ENCODE results near the gene KRTAP1-3. TPM values are rescaled to one million over a fixed set of nuclear protein-coding genes. Genes with fewer than 3 reads are reported as not detected.

Gene KRTAP1-3
- total RNA-seq, 2 experiments from 2014 or later = not detected

DNA sequence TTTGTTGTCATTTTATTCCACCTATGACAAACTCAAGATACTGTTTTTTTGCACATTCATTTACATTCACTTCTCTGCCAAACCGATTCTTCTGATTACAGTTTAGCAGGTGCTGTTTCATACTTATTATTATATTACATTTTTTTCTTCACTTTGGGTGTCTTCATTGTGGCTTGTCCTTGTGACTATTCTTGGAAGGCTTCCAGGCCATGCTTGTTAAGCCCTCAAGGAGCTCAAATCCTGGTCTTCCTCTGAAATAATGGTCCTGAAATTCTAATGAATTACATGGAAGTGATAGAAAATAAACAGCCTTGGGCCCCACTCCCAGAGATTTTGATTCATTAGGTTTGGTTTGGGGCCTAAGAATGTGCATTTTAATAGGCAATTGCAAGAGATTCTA, 29.6 kb upstream of the KRTAP1-3 start:
- CTCF ChIA-PET = no interaction called here
- peaks cover 39% of the 10 kb centered on the region for H3K27me3 Mint-ChIP-seq
- Histone ChIP-seq H3K27me3 (ENCODE audit: control insufficient read depth in 1 of 2, insufficient read depth in 2 of 2, low read length in 2 of 2) (peaks cover 0 to 10% of the 10 kb centered on the region in 2 experiments), H3K27ac (ENCODE audit: low read depth in 1 of 2, low read length in 2 of 2) (no peak overlapping the region), H3K9me3 (ENCODE audit: control insufficient read depth in 1 of 2, insufficient read depth in 1 of 2, low read length in 2 of 2) (no peaks in the 10 kb centered on the region), H3K4me1 (ENCODE audit: insufficient read depth, low read length) (no peaks in the 10 kb centered on the region), H3K36me3 (ENCODE audit: insufficient read depth, low read length) (no peaks in the 10 kb centered on the region), H3K4me3 (ENCODE audit: low read length) (no peak overlapping the region)
- no peak overlapping the region for H3K27ac Mint-ChIP-seq
- intact Hi-C loops (cut with DNase I, micrococcal nuclease) = no loop called here
- ATAC-seq (ENCODE audit: poor library complexity) (no peak), DNase-seq (no peak)
- H3K9me3 Mint-ChIP-seq = no peaks in the 10 kb centered on the region
- POLR2A ChIA-PET = no interaction called here
- H3K36me3 Mint-ChIP-seq (ENCODE audit: low read depth) = no peaks in the 10 kb centered on the region
- no peak overlapping the region for H3K4me3 Mint-ChIP-seq
- TF ChIP-seq, protein P1, sequence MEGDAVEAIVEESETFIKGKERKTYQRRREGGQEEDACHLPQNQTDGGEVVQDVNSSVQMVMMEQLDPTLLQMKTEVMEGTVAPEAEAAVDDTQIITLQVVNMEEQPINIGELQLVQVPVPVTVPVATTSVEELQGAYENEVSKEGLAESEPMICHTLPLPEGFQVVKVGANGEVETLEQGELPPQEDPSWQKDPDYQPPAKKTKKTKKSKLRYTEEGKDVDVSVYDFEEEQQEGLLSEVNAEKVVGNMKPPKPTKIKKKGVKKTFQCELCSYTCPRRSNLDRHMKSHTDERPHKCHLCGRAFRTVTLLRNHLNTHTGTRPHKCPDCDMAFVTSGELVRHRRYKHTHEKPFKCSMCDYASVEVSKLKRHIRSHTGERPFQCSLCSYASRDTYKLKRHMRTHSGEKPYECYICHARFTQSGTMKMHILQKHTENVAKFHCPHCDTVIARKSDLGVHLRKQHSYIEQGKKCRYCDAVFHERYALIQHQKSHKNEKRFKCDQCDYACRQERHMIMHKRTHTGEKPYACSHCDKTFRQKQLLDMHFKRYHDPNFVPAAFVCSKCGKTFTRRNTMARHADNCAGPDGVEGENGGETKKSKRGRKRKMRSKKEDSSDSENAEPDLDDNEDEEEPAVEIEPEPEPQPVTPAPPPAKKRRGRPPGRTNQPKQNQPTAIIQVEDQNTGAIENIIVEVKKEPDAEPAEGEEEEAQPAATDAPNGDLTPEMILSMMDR (IDR thresholded peaks at IDR 0.05) = no peak
- H3K4me1 Mint-ChIP-seq (ENCODE audit: low read depth) = no peaks in the 10 kb centered on the region

GRCh38 chr17:41063449-41063848, 28.8 kb upstream of the KRTAP1-3 start:
- H3K9me3 Mint-ChIP-seq = no peaks in the 10 kb centered on the region
- POLR2A ChIA-PET = no interaction called here
- peaks cover 47% of the 10 kb centered on the region for H3K27me3 Mint-ChIP-seq
- no peaks in the 10 kb centered on the region for H3K9me3 ChIP-seq (ENCODE audit: control insufficient read depth in 1 of 2, insufficient read depth in 1 of 2, low read length in 2 of 2)
- no peak overlapping the region for H3K4me3 ChIP-seq (ENCODE audit: low read length)
- intact Hi-C loops (cut with DNase I, micrococcal nuclease) = no loop called here
- no peak overlapping the region for H3K27ac Mint-ChIP-seq
- ATAC-seq (ENCODE audit: poor library complexity) (no peak), DNase-seq (no peak)
- H3K27ac ChIP-seq (ENCODE audit: low read depth in 1 of 2, low read length in 2 of 2) = no peak overlapping the region
- no peaks in the 10 kb centered on the region for H3K4me1 ChIP-seq (ENCODE audit: insufficient read depth, low read length)
- H3K4me3 Mint-ChIP-seq = no peak overlapping the region
- H3K27me3 ChIP-seq (ENCODE audit: control insufficient read depth in 1 of 2, insufficient read depth in 2 of 2, low read length in 2 of 2) = peaks cover 0 to 10% of the 10 kb centered on the region in 2 experiments
- no peaks in the 10 kb centered on the region for H3K4me1 Mint-ChIP-seq (ENCODE audit: low read depth)
- no peaks in the 10 kb centered on the region for H3K36me3 ChIP-seq (ENCODE audit: insufficient read depth, low read length)
- CTCF ChIA-PET = no interaction called here
- no peaks in the 10 kb centered on the region for H3K36me3 Mint-ChIP-seq (ENCODE audit: low read depth)
- TF ChIP-seq, protein P1 (IDR thresholded peaks at IDR 0.05) = no peak

DNA sequence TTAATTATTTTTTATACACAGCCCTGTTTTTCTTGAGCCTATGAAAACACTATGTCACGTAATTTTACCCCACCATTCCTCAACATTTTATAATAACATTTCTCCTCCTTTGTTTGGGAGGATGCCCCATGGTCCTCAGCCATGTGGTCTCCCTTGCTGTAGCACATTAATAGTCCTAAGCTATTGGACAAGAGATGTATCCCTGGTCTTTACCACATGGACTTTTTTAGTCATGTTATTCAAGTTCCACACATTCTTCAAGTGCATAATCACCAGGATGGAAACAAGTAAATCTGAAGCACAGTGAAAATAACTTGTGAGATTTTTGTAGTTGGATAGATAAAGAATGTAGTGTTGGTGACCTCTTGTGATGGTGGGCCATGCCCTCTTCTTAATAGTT, 27.3 kb upstream of the KRTAP1-3 start:
- H3K27me3 ChIP-seq (ENCODE audit: control insufficient read depth in 1 of 2, insufficient read depth in 2 of 2, low read length in 2 of 2) = peaks cover 0 to 10% of the 10 kb centered on the region in 2 experiments
- ChIA-PET POLR2A (no interaction called here), CTCF (no interaction called here)
- H3K9me3 ChIP-seq (ENCODE audit: control insufficient read depth in 1 of 2, insufficient read depth in 1 of 2, low read length in 2 of 2) = no peaks in the 10 kb centered on the region
- Mint-ChIP-seq H3K27me3 (peaks cover 60% of the 10 kb centered on the region), H3K36me3 (ENCODE audit: low read depth) (no peaks in the 10 kb centered on the region), H3K4me3 (no peak overlapping the region), H3K9me3 (peaks cover 7% of the 10 kb centered on the region), H3K4me1 (ENCODE audit: low read depth) (no peaks in the 10 kb centered on the region), H3K27ac (no peak overlapping the region)
- ATAC-seq (ENCODE audit: poor library complexity) = no peak
- no peak overlapping the region for H3K27ac ChIP-seq (ENCODE audit: low read depth in 1 of 2, low read length in 2 of 2)
- TF ChIP-seq, protein P1 (IDR thresholded peaks at IDR 0.05) = no peak
- DNase-seq = no peak
- no peaks in the 10 kb centered on the region for H3K4me1 ChIP-seq (ENCODE audit: insufficient read depth, low read length)
- intact Hi-C loops (cut with DNase I, micrococcal nuclease) = no loop called here
- no peaks in the 10 kb centered on the region for H3K36me3 ChIP-seq (ENCODE audit: insufficient read depth, low read length)
- no peak overlapping the region for H3K4me3 ChIP-seq (ENCODE audit: low read length)
